Measurements from ENCODE around the gene FBXW7. TPM values are rescaled to one million over a fixed set of nuclear protein-coding genes. Genes with fewer than 3 reads are reported as not detected.

FBXW7 gene
- total RNA-seq, 1 donor from 2014 or later: 128 TPM

DNA sequence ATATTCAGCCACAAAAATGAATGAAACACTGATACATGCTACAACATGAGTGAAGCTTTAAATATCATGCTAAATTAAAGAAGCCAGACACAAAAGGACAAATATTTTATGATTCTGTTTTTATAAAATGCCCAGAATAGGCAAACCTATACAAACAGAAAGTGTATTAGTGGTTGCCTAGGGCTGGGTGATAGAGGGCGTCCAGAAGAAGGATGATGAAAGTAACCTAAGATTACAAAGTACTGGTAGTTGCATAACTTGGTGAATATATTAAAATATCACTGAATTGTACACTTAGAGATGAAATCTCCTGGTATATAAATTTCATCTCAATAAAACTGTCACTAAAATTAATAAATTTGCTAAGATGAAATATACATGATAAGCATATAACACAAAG is 67.5 kb downstream of the FBXW7 start:
- Histone ChIP-seq H3K36me3 (no peaks in the 10 kb centered on the region), H3K4me3 (no peak overlapping the region), H3K27ac (no peak overlapping the region), H3K9me3 (no peaks in the 10 kb centered on the region), H3K27me3 (no peaks in the 10 kb centered on the region), H3K4me1 (no peaks in the 10 kb centered on the region)
- intact Hi-C loops (cut with DNase I): no loop called here
- DNase-seq (ENCODE audit: low spot score in 2 of 2): no peak
- TF ChIP-seq, protein P1, sequence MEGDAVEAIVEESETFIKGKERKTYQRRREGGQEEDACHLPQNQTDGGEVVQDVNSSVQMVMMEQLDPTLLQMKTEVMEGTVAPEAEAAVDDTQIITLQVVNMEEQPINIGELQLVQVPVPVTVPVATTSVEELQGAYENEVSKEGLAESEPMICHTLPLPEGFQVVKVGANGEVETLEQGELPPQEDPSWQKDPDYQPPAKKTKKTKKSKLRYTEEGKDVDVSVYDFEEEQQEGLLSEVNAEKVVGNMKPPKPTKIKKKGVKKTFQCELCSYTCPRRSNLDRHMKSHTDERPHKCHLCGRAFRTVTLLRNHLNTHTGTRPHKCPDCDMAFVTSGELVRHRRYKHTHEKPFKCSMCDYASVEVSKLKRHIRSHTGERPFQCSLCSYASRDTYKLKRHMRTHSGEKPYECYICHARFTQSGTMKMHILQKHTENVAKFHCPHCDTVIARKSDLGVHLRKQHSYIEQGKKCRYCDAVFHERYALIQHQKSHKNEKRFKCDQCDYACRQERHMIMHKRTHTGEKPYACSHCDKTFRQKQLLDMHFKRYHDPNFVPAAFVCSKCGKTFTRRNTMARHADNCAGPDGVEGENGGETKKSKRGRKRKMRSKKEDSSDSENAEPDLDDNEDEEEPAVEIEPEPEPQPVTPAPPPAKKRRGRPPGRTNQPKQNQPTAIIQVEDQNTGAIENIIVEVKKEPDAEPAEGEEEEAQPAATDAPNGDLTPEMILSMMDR (IDR thresholded peaks at IDR 0.05): no peak

DNA sequence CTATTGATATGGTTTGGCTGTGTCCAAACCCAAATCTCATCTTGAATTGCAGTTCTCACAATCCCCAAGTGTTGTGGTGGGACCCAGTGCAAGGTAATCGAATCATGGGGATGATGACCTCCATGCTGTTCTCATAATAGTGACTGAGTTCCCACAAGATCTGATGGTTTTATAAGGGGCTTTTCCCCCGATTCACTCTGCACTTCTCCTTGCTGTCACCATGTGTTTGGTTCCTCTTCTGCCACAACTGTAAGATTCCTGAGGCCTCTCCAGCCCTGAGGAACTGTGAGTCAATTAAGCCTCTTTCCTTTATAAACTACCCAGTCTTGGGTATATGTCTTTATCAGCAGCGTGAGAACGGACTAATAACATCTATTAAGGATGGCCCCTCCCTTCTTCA is 68.8 kb downstream of the FBXW7 start:
- DNase-seq (ENCODE audit: low spot score in 2 of 2): no peak
- Histone ChIP-seq H3K4me1 (no peaks in the 10 kb centered on the region), H3K27ac (no peak overlapping the region), H3K27me3 (no peaks in the 10 kb centered on the region), H3K36me3 (no peaks in the 10 kb centered on the region), H3K9me3 (no peaks in the 10 kb centered on the region), H3K4me3 (no peak overlapping the region)
- TF ChIP-seq, protein P1 (IDR thresholded peaks at IDR 0.05): no peak
- intact Hi-C loops (cut with DNase I): no loop called here

DNA sequence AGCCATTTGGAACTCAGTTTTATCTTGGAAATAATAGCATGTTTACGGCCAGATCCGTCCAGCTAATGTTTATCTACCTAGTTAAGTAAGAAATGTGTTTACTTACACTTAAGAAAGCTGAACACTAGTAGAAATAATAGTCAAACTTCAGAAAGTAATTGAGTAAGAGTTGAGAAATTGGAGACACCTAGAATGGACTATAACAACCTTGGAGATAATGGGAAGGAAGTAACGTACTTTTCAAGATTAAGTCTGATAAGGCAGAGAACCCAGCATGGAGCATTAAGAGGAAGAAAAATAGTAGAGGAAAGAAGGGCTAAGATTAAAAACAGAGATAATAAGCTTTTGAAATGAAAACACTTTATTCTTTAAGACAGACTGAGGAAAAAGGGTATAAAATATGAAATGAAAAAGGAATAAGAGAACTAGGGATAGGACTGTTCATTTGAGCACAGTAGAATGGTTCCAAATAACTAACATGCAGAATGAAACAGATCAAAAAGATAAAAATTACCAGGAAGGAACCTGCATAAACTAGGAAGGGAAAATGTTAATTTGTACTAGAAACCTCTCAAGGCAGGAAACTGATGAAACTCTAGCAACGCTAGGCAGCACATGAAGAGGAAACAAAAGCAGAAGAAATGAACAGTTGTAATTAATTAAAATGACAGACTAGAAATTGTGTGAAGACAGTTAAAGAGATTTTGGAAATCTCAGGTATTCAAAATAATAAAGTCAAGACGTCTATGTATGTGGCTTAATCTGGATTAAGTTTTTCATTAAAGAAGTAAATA is 71.7 kb downstream of the FBXW7 start:
- DNase-seq (ENCODE audit: low spot score in 2 of 2): no peak
- intact Hi-C loops (cut with DNase I): no loop called here
- no peaks in the 10 kb centered on the region for H3K4me1 ChIP-seq
- no peaks in the 10 kb centered on the region for H3K36me3 ChIP-seq
- H3K4me3 ChIP-seq: no peak overlapping the region
- TF ChIP-seq, protein P1 (IDR thresholded peaks at IDR 0.05): no peak
- no peak overlapping the region for H3K27ac ChIP-seq
- H3K27me3 ChIP-seq: no peaks in the 10 kb centered on the region
- no peaks in the 10 kb centered on the region for H3K9me3 ChIP-seq

DNA sequence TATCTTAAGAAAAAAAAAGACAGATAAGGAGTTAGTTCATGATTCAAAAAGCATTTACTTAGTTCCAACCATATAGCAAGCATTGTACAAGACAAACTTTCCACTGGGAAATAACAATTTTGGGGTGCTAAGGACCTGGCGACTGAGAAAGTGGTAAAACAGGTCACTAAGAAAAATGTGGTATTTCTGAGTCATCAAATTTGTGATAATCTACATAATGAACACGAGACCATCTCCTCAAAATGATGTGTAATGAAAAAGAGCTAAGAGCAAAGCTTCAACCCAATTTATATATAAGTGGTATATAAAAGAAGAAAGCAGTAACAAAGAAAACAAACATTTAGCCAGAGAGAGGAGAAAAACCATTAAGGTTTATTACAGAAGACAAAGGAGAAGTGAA is 72.3 kb downstream of the FBXW7 start:
- intact Hi-C loops (cut with DNase I): no loop called here
- no peaks in the 10 kb centered on the region for H3K36me3 ChIP-seq
- TF ChIP-seq, protein P1 (IDR thresholded peaks at IDR 0.05): no peak
- H3K4me1 ChIP-seq: no peaks in the 10 kb centered on the region
- H3K9me3 ChIP-seq: no peaks in the 10 kb centered on the region
- H3K4me3 ChIP-seq: no peak overlapping the region
- H3K27ac ChIP-seq: no peak overlapping the region
- DNase-seq (ENCODE audit: low spot score in 2 of 2): no peak
- H3K27me3 ChIP-seq: no peaks in the 10 kb centered on the region

DNA sequence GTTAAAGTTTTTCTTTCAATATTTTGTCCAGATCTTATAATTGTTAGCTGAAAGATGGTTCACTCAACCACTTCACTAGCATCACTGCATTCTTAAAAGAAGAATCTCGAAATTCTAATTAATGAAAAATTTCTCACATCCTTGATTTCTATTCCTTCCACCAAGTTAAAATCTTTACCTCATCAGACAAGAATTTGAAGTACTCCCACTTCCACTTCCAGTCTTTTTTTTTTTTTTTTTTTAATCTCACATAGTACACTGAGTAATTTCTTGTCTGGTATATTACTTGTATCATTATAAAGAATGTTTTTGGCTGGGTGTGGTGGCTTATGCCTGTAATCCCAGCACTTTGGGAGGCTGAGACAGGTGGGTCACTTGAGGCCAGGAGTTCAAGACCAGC is 73.2 kb downstream of the FBXW7 start:
- no peaks in the 10 kb centered on the region for H3K36me3 ChIP-seq
- H3K4me1 ChIP-seq: no peaks in the 10 kb centered on the region
- H3K4me3 ChIP-seq: no peak overlapping the region
- DNase-seq (ENCODE audit: low spot score in 2 of 2): no peak
- no peaks in the 10 kb centered on the region for H3K9me3 ChIP-seq
- intact Hi-C loops (cut with DNase I): no loop called here
- no peak overlapping the region for H3K27ac ChIP-seq
- H3K27me3 ChIP-seq: no peaks in the 10 kb centered on the region
- TF ChIP-seq, protein P1 (IDR thresholded peaks at IDR 0.05): no peak

Data from ascending aorta (tissue), 2 donors.